K562 (cell line): ENCODE data around the gene C2. TPM values are rescaled to one million over a fixed set of nuclear protein-coding genes. Genes with fewer than 3 reads are reported as not detected.

ENCODE experiments used
- CEBPG ChIP-seq, 3 experiments: fragments of 200-800 bp in 1 of 3; sonication (Bioruptor generic) in 1 of 3; sonication (generic) in 1 of 3; formaldehyde crosslinking in 1 of 3; IDR thresholded peaks in 2 of 3; conservative IDR thresholded peaks in 1 of 3; 2 replicates each; pipeline versions ENCODE4 v1.6.1 to v1.8.0; 2016 to 2022; ENCODE audit warnings: missing compliant biosample characterization in 2 of 3, missing genetic modification characterization in 2 of 3, mild to moderate bottlenecking in 1 of 3, missing genetic modification reagents in 1 of 3
- DLX4 ChIP-seq: fragments of 250-450 bp; sonication (Bioruptor Pico); IDR thresholded peaks from 2 replicates; pipeline ENCODE4 v1.6.1; 2021; ENCODE audit warnings: mild to moderate bottlenecking
- E2F6 ChIP-seq, 2 experiments: IDR thresholded peaks; 2 replicates each; pipeline ENCODE4 v1.6.1; 2011; ENCODE audit warnings: borderline replicate concordance in 1 of 2, control low read depth in 1 of 2, low read depth in 1 of 2, low read length in 1 of 2, mild to moderate bottlenecking in 1 of 2, mixed read lengths in 1 of 2, moderate library complexity in 1 of 2; ENCODE audit not compliant: insufficient read depth in 1 of 2, insufficient read length in 1 of 2, poor library complexity in 1 of 2, severe bottlenecking in 1 of 2; ENCODE audit errors: extremely low read depth in 1 of 2
- E2F8 ChIP-seq: fragments of 450-650 bp; IDR thresholded peaks from 2 replicates; pipeline ENCODE4 v1.7.1; 2018; ENCODE audit warnings: mild to moderate bottlenecking, low read depth; ENCODE audit not compliant: partially characterized antibody
- FOXA3 ChIP-seq, 2 experiments: fragments of 450-650 bp in 1 of 2; sonication (generic) in 1 of 2; formaldehyde crosslinking; IDR thresholded peaks in 1 of 2; conservative IDR thresholded peaks in 1 of 2; 2 replicates each; pipeline versions ENCODE4 v1.4.0 to v1.8.0; 2020 to 2022; ENCODE audit warnings: mild to moderate bottlenecking in 2 of 2, missing genetic modification reagents in 1 of 2
- HMG20A ChIP-seq: fragments of 450-650 bp; formaldehyde crosslinking; conservative IDR thresholded peaks from 2 replicates; pipeline ENCODE4 v1.4.0; 2020; ENCODE audit warnings: mild to moderate bottlenecking, mixed read lengths
- HNRNPUL1 ChIP-seq: fragments of 200-400 bp; formaldehyde crosslinking; IDR thresholded peaks from 2 replicates; pipeline ENCODE4 v1.6.1; 2017; ENCODE audit warnings: low read length
- MEIS2 ChIP-seq: fragments of 450-650 bp; IDR thresholded peaks from 2 replicates; pipeline ENCODE4 v1.6.1; 2014; ENCODE audit warnings: mild to moderate bottlenecking; ENCODE audit not compliant: partially characterized antibody
- MTA1 ChIP-seq: fragments of 450-650 bp; IDR thresholded peaks from 2 replicates; pipeline ENCODE4 v1.6.1; 2017; ENCODE audit warnings: borderline replicate concordance
- NUFIP1 ChIP-seq: fragments of 450-650 bp; IDR thresholded peaks from 2 replicates; pipeline ENCODE4 v1.6.1; 2018; ENCODE audit not compliant: partially characterized antibody
- POLR2AphosphoS5 ChIP-seq: IDR thresholded peaks from 2 replicates; pipeline ENCODE4 v1.6.1; 2011; ENCODE audit warnings: mild to moderate bottlenecking, low read depth, low read length, moderate library complexity; ENCODE audit not compliant: control insufficient read depth, insufficient read depth
- RFX7 ChIP-seq: fragments of 250-450 bp; sonication (Bioruptor Pico); IDR thresholded peaks from 2 replicates; pipeline ENCODE4 v1.5.1; 2021; ENCODE audit warnings: mild to moderate bottlenecking
- SMAD1 ChIP-seq: fragments of 150-350 bp; IDR thresholded peaks from 2 replicates; pipeline ENCODE4 v1.6.1; 2014; ENCODE audit warnings: low read length, low read depth; ENCODE audit not compliant: partially characterized antibody
- SMAD4 ChIP-seq: fragments of 250-450 bp; sonication (Bioruptor Pico); conservative IDR thresholded peaks from 2 replicates; pipeline ENCODE4 v1.8.0; 2021; ENCODE audit warnings: inconsistent platforms, mild to moderate bottlenecking, moderate library complexity
- SNIP1 ChIP-seq: fragments of 450-650 bp; IDR thresholded peaks from 2 replicates; pipeline ENCODE4 v1.7.1; 2017; ENCODE audit warnings: low read depth, mild to moderate bottlenecking
- TBP ChIP-seq: optimal IDR thresholded peaks from 2 replicates; pipeline ENCODE3; 2011; ENCODE audit warnings: low read depth, low read length, improper control_type of control experiment
- ZNF121 ChIP-seq: sonication (generic); formaldehyde crosslinking; conservative IDR thresholded peaks from 2 replicates; pipeline ENCODE4 v1.8.0; 2022; ENCODE audit warnings: missing genetic modification reagents
- ZNF140 ChIP-seq: fragments of 250-450 bp; sonication (Bioruptor Pico); IDR thresholded peaks from 2 replicates; pipeline ENCODE4 v1.8.0; 2021; ENCODE audit warnings: moderate library complexity, mild to moderate bottlenecking, inconsistent platforms
- ZNF263 ChIP-seq: sonication (generic); formaldehyde crosslinking; IDR thresholded peaks from 2 replicates; pipeline ENCODE4 v1.8.0; 2022; ENCODE audit warnings: mild to moderate bottlenecking, missing genetic modification reagents, borderline replicate concordance
- ZNF395 ChIP-seq: fragments of 200-800 bp; sonication (Bioruptor generic); IDR thresholded peaks from 2 replicates; pipeline ENCODE4 v1.6.1; 2017; ENCODE audit warnings: missing genetic modification characterization, missing compliant biosample characterization
- ZNF445 ChIP-seq: fragments of 250-450 bp; sonication (Bioruptor Pico); IDR thresholded peaks from 2 replicates; pipeline ENCODE4 v1.4.0; 2020; ENCODE audit warnings: low read depth, mild to moderate bottlenecking, moderate library complexity
- ZSCAN29 ChIP-seq: fragments of 450-650 bp; IDR thresholded peaks from 2 replicates; pipeline ENCODE4 v1.6.1; 2017
- polyA plus RNA-seq, 8 experiments: library from polyadenylated mRNA; depleted of rRNA in 4 of 8; stranded (reverse) in 5 of 8; unstranded in 3 of 8; fragments of >200 nt; fragmentation: Nextera tagmentation in 2 of 8; fragmentation: Illumina TruSeq in 1 of 8; extraction: Ambion mirVana in 2 of 8; extraction: Trizol in 1 of 8; gene quantifications; 2 replicates each; pipeline versions ENCODE4 v1.2.1 to v1.2.3, GENCODE V29; 2011 to 2014; ENCODE audit warnings: inconsistent platforms in 1 of 8, missing spikeins in 1 of 8
- total RNA-seq, 7 experiments: library from RNA; depleted of rRNA in 6 of 7; stranded (reverse); fragments of >200 nt in 6 of 7; fragmentation: Illumina TruSeq in 2 of 7; extraction: Trizol in 2 of 7; gene quantifications; 2 replicates each; pipeline versions ENCODE4 v1.2.1 to v1.2.3, GENCODE V29; 2011 to 2021; ENCODE audit warnings: low replicate concordance in 1 of 7

Gene C2
- total and polyA plus RNA-seq, 9 of the 15 experiments (the other 6 are each of a cell fraction or from before 2014, with no cell fraction given), result 0.05 to 1.1 (median 0.39) TPM; not detected in 1

GRCh38 chr6:31948753-31949413, 21.4 kb downstream of the C2 start (continued):
- TF ChIP-seq DLX4 (no peak), SNIP1 (no peak), MTA1 (peak; percentile 25; the same call in 1 of the 2 replicates), FOXA3 (CRISPR knock-in tag; conservative IDR thresholded peaks at IDR 0.05 in 1 of 2, IDR thresholded peaks at IDR 0.05 in 1 of 2) (peak in 1 of 2 experiments; percentile 85; a peak in 1 of 4 replicates), MEIS2 (peak; percentile 94), ZNF395 (CRISPR knock-in tag) (peak; percentile 74; the same call in 1 of the 2 replicates), HNRNPUL1 (peak; percentile 27; the same call in 1 of the 2 replicates), ZSCAN29 (no peak), RFX7 (CRISPR knock-in tag) (no peak), ZNF140 (CRISPR knock-in tag) (no peak), POLR2AphosphoS5 (peak; percentile 27; the same call in 1 of the 2 replicates), ZNF445 (CRISPR knock-in tag) (no peak), CEBPG (CRISPR knock-in tag; IDR thresholded peaks at IDR 0.05) (peak; percentile 94), CEBPG (tag; conservative IDR thresholded peaks at IDR 0.05 in 1 of 2, IDR thresholded peaks at IDR 0.05 in 1 of 2) (peak; percentile 94 to 98), E2F8 (no peak), NUFIP1 (no peak), HMG20A (CRISPR knock-in tag) (no peak), E2F6 (IDR thresholded peaks at IDR 0.05; ENCODE audit: borderline replicate concordance in 1 of 2, extremely low read depth in 1 of 2, insufficient read depth in 1 of 2, insufficient read length in 1 of 2, low read depth in 1 of 2, low read length in 1 of 2, poor library complexity in 1 of 2, severe bottlenecking in 1 of 2) (peak; percentile 29 to 59), SMAD4 (CRISPR knock-in tag) (peak; percentile 74), TBP (no peak), ZNF121 (CRISPR knock-in tag) (no peak), ZNF263 (0 out of 2 replicates have a peak, but pooled peaks have one; percentile 17), SMAD1 (no peak)
